HEK293T (cell line): ENCODE measurements around the gene BCL7A.

Experiments
- BHLHE40 ChIP-seq: fragments of 450-650 bp; IDR thresholded peaks from 2 replicates; pipeline ENCODE4 v1.6.1; 2016; ENCODE audit warnings: mild to moderate bottlenecking, moderate library complexity, borderline replicate concordance
- CTBP1 ChIP-seq: fragments of 450-650 bp; IDR thresholded peaks from 2 replicates; pipeline ENCODE4 v1.6.1; 2016; ENCODE audit warnings: borderline replicate concordance
- ELF4 ChIP-seq: fragments of 450-650 bp; IDR thresholded peaks from 2 replicates; pipeline ENCODE4 v1.6.1; 2017; ENCODE audit warnings: antibody characterized with exemption
- FOXA1 ChIP-seq: fragments of 450-650 bp; IDR thresholded peaks from 2 replicates; pipeline ENCODE4 v1.6.1; 2016; ENCODE audit warnings: mild to moderate bottlenecking
- FOXM1 ChIP-seq: fragments of 450-650 bp; IDR thresholded peaks from 2 replicates; pipeline ENCODE4 v1.6.1; 2017; ENCODE audit warnings: mild to moderate bottlenecking, borderline replicate concordance
- HDGF ChIP-seq: fragments of 450-650 bp; IDR thresholded peaks from 2 replicates; pipeline ENCODE4 v1.6.1; 2017; ENCODE audit warnings: antibody characterized with exemption, borderline replicate concordance
- SP1 ChIP-seq: fragments of 450-650 bp; IDR thresholded peaks from 2 replicates; pipeline ENCODE4 v1.6.1; 2017
- TARDBP ChIP-seq: fragments of 450-650 bp; IDR thresholded peaks from 2 replicates; pipeline ENCODE4 v1.6.1; 2016

GRCh38 chr12:122054842-122055520 is 33.3 kb downstream of the BCL7A start:
- TF ChIP-seq FOXM1, result no peak
- TF ChIP-seq HDGF, result no peak
- no peak for TF ChIP-seq BHLHE40
- no peak for TF ChIP-seq SP1
- no peak for TF ChIP-seq FOXA1
- TF ChIP-seq TARDBP, result no peak
- TF ChIP-seq ELF4, result no peak
- TF ChIP-seq CTBP1, result no peak
